Skeletal muscle tissue (tissue), 4 donors: ENCODE results near the gene DENND1A. TPM values are rescaled to one million over a fixed set of nuclear protein-coding genes. Genes with fewer than 3 reads are reported as not detected.
"Not testable (repeated sequence)": the region's sequence is repeated elsewhere in the genome, so short reads cannot be mapped to it uniquely, and the experiment has no call there.

Experiments
- H3K27ac ChIP-seq: one replicate; pipeline ENCODE4 v1.7.0; 2013; ENCODE audit warnings: mild to moderate bottlenecking, low read depth, low read length, inconsistent platforms
- H3K27me3 ChIP-seq, 3 donors: one replicate each; pipeline ENCODE4 v1.7.0; 2013; ENCODE audit warnings: low read length in 3 of 3; ENCODE audit not compliant: control insufficient read depth in 3 of 3, insufficient read depth in 3 of 3
- H3K36me3 ChIP-seq, 3 donors: one replicate each; pipeline ENCODE4 v1.7.0; 2013; ENCODE audit warnings: low read length in 3 of 3; ENCODE audit not compliant: control insufficient read depth in 3 of 3, insufficient read depth in 3 of 3
- H3K4me1 ChIP-seq, 3 donors: one replicate each; pipeline ENCODE4 v1.7.0; 2013; ENCODE audit warnings: low read length in 3 of 3, mild to moderate bottlenecking in 3 of 3; ENCODE audit not compliant: control insufficient read depth in 3 of 3, insufficient read depth in 3 of 3
- H3K4me3 ChIP-seq, 3 donors: one replicate each; pipeline ENCODE4 v1.7.0; 2013; ENCODE audit warnings: low read length in 3 of 3
- H3K9ac ChIP-seq, 3 donors: one replicate each; pipeline ENCODE4 v1.7.0; 2013; ENCODE audit warnings: low read length in 3 of 3, mild to moderate bottlenecking in 3 of 3, moderate library complexity in 2 of 3, low read depth in 1 of 3
- H3K9me3 ChIP-seq, 3 donors: one replicate each; pipeline ENCODE4 v1.7.0; 2013; ENCODE audit warnings: low read length in 3 of 3; ENCODE audit not compliant: control insufficient read depth in 3 of 3
- total RNA-seq: library from RNA; depleted of rRNA; stranded (reverse); fragments of >200 nt; gene quantifications from one replicate; pipeline ENCODE4 v1.2.3, GENCODE V29; 2014
- donor health status: Osteomylitis.

DENND1A gene
- total RNA-seq, 1 donor from 2014 or later, result 23.5 TPM

DNA sequence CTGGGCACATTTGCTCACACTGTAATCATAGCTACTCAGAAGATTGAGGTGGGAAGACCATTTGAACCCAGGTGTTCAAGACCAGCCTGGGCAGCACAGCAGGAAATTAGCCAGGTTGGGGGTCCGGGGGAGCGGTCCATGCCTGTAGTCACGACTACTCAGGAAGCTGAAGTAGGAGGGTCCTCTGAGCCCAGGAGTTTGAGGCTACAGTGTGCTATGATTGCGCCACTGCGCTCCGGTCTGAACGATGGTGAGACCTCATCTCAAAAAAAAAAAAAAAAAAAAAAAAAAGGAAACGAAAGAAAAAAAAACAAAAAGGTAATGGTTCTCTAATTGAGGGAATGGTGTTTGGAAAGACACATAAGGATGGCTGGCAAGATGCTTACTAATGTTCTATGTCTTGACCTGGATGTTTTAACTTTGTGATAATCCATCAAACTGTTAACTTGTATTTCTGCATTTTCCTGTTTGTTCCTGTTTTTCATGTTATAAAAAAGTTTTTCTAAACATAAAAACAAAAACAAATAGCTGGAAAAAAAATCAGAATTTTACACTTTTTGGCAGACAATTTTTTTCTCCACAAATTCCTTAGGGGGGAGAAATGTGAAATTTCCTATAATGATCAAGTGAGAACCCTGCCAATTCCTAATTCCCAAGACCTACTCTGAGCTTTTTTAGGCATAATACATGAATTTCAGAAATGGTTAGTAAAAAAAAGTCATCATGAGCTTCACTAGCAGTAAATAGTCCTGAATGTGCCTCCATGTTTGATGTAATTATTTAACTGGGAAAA is 96.9 kb downstream of the DENND1A start:
- no peak overlapping the region for H3K4me3 ChIP-seq
- no peaks in the 10 kb centered on the region for H3K27me3 ChIP-seq
- H3K36me3 ChIP-seq, result no peaks in the 10 kb centered on the region
- peaks cover 0 to 4% (median 3%) of the 10 kb centered on the region in 3 donors for H3K9me3 ChIP-seq
- no peak overlapping the region for H3K27ac ChIP-seq
- H3K4me1 ChIP-seq, result no peaks in the 10 kb centered on the region
- H3K9ac ChIP-seq, result no peak overlapping the region

GRCh38 chr9:123832176-123832575 is 97.8 kb downstream of the DENND1A start:
- Histone ChIP-seq H3K4me3 (no peak overlapping the region), H3K9ac (no peak overlapping the region), H3K36me3 (no peaks in the 10 kb centered on the region), H3K27me3 (no peaks in the 10 kb centered on the region), H3K27ac (no peak overlapping the region), H3K4me1 (no peaks in the 10 kb centered on the region), H3K9me3 (peaks cover 0 to 4% (median 3%) of the 10 kb centered on the region in 3 donors)

DNA sequence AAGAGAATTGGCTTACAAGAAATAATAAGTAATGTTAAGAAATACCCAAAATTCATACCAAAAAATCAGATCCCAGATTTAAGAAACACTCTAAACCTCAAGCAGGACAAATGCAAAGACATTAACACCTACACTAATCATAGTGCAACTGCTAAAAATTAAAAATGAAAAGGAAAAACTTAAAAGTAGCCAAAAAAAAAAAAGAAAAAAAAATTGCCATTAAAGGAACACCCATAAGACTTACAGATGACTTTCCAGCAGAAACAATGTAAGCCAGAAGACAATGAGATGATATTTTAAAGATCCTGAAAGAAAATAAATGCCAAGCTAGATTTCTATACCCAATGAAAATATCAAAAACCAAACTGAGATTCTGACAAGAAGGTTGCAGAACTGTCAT is 101.5 kb downstream of the DENND1A start:
- H3K27me3 ChIP-seq, result no peaks in the 10 kb centered on the region
- H3K4me3 ChIP-seq, result no peak overlapping the region
- H3K27ac ChIP-seq, result no peak overlapping the region
- H3K36me3 ChIP-seq, result no peaks in the 10 kb centered on the region
- no peak overlapping the region for H3K9ac ChIP-seq
- H3K9me3 ChIP-seq, result peaks cover 0 to 4% (median 3%) of the 10 kb centered on the region in 3 donors
- H3K4me1 ChIP-seq, result no peaks in the 10 kb centered on the region

GRCh38 chr9:123825342-123826060 is 104.4 kb downstream of the DENND1A start:
- Histone ChIP-seq H3K4me3 (no peak overlapping the region), H3K9ac (no peak overlapping the region), H3K4me1 (no peaks in the 10 kb centered on the region), H3K27ac (no peak overlapping the region), H3K9me3 (peaks cover 0 to 4% (median 3%) of the 10 kb centered on the region in 3 donors), H3K36me3 (no peaks in the 10 kb centered on the region), H3K27me3 (no peaks in the 10 kb centered on the region)

- H3K9ac ChIP-seq, result no peak overlapping the region
- H3K4me3 ChIP-seq, result no peak overlapping the region
- H3K27ac ChIP-seq, result no peak overlapping the region
- no peaks in the 10 kb centered on the region for H3K27me3 ChIP-seq
- H3K9me3 ChIP-seq, result no peaks in the 10 kb centered on the region
- no peaks in the 10 kb centered on the region for H3K36me3 ChIP-seq
- H3K4me1 ChIP-seq, result no peaks in the 10 kb centered on the region
These were observed 106.6 kb downstream of the DENND1A start for GRCh38 chr9:123823194-123823947.

DNA sequence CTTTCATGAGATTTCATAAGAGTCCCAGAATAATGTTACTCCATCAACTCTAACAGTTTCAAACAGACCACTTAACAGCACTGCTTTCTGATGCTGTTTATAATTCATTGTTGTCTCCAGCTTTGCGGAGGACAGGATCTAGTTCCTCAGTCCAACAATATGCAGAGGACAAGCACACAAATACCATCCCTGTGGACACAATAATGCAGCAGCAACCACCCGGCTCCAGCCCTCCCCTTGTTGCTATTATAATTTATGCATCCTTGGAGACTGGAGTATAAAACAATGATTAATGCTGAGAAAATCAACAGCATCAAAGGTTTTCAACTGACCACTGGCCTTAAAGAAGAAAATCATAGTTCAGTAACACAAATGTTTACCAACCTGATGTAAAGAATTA is 108.3 kb downstream of the DENND1A start:
- no peak overlapping the region for H3K4me3 ChIP-seq
- no peak overlapping the region for H3K9ac ChIP-seq
- H3K9me3 ChIP-seq, result no peaks in the 10 kb centered on the region
- H3K36me3 ChIP-seq, result no peaks in the 10 kb centered on the region
- H3K4me1 ChIP-seq, result no peaks in the 10 kb centered on the region
- H3K27ac ChIP-seq, result no peak overlapping the region
- no peaks in the 10 kb centered on the region for H3K27me3 ChIP-seq

- H3K36me3 ChIP-seq, result no peaks in the 10 kb centered on the region
- no peaks in the 10 kb centered on the region for H3K9me3 ChIP-seq
- H3K27ac ChIP-seq, result no peak overlapping the region
- no peaks in the 10 kb centered on the region for H3K4me1 ChIP-seq
- H3K4me3 ChIP-seq, result no peak overlapping the region
- no peak overlapping the region for H3K9ac ChIP-seq
- no peaks in the 10 kb centered on the region for H3K27me3 ChIP-seq
These were observed 109.8 kb downstream of the DENND1A start for GRCh38 chr9:123820139-123820538.

- Histone ChIP-seq H3K27me3 (no peaks in the 10 kb centered on the region), H3K4me3 (no peak overlapping the region), H3K9me3 (no peaks in the 10 kb centered on the region), H3K36me3 (no peaks in the 10 kb centered on the region), H3K27ac (no peak overlapping the region), H3K9ac (no peak overlapping the region), H3K4me1 (no peaks in the 10 kb centered on the region)
These were observed 113.0 kb downstream of the DENND1A start for GRCh38 chr9:123816817-123817472.

DNA sequence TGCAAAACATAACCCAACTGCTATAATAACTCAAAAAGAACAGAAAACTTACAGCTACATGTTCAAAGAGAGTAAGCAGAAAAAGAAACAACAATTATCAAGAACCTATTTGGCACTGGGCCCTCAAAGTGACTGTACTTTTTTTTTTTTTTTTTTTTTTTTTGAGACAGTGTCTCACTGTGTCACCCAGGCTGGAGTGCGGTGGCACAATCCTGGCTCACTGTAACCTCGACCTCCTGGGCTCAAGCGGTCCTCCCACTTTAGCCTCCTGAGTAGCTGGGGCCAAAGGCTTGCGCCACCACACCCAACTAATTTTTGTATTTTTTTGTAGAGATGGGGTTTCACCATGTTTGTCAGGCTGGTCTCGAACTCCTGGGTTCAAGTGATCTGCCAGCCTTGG is 114.1 kb downstream of the DENND1A start:
- H3K27me3 ChIP-seq, H3K4me3 ChIP-seq: not testable (repeated sequence)

More for the DNA sequence above, 114.1 kb downstream of the DENND1A start:
- H3K27ac ChIP-seq, H3K9ac ChIP-seq, H3K4me1 ChIP-seq, H3K36me3 ChIP-seq, H3K9me3 ChIP-seq: not testable (repeated sequence)
